ENCODE results near the gene ANKRD12.

Gene ANKRD12

GRCh38 chr18:9184998-9185613 lies 48.5 kb downstream of the ANKRD12 start:
- H3K4me2 ChIP-seq (ENCODE audit: low read depth, low read length, poor library complexity, severe bottlenecking): peak overlapping the region; percentile 41
- H2AFZ ChIP-seq (ENCODE audit: low read length): no peak overlapping the region
- H3K79me2 ChIP-seq (ENCODE audit: insufficient read depth, low read length): peaks cover 16% of the 10 kb centered on the region
- no peaks in the 10 kb centered on the region for H3K27me3 ChIP-seq (ENCODE audit: insufficient read depth, low read length, poor library complexity, severe bottlenecking)
- H3K9me2 ChIP-seq (replicated peaks; ENCODE audit: low read depth, low read length): no peaks in the 10 kb centered on the region
- no peak overlapping the region for H3K9ac ChIP-seq (ENCODE audit: low read depth, low read length, poor library complexity, severe bottlenecking)
- peaks cover 13% of the 10 kb centered on the region for H3K4me1 ChIP-seq (ENCODE audit: insufficient read depth, low read length, poor library complexity, severe bottlenecking)
- TF ChIP-seq CTCF (conservative IDR thresholded peaks at IDR 0.05; ENCODE audit: low read length): no peak
- no peak for TF ChIP-seq EZH2phosphoT487 (IDR thresholded peaks at IDR 0.05; ENCODE audit: borderline replicate concordance)
- H3K36me3 ChIP-seq (ENCODE audit: insufficient read depth, low read length): peaks cover 30% of the 10 kb centered on the region; the same call in 1 of the 2 replicates
- no peaks in the 10 kb centered on the region for H3K9me3 ChIP-seq (ENCODE audit: insufficient read depth, low read depth, low read length)
- H3F3A ChIP-seq (ENCODE audit: low read depth): no peaks in the 10 kb centered on the region
- no peak overlapping the region for H3K4me3 ChIP-seq (ENCODE audit: low read length, poor library complexity, severe bottlenecking)
- peaks cover 3% of the 10 kb centered on the region for H4K20me1 ChIP-seq (ENCODE audit: insufficient read depth, low read length, poor library complexity, severe bottlenecking)

GRCh38 chr18:9188359-9189231 lies 52.0 kb downstream of the ANKRD12 start:
- H3F3A ChIP-seq (ENCODE audit: low read depth): no peaks in the 10 kb centered on the region
- no peak overlapping the region for H3K9ac ChIP-seq (ENCODE audit: low read depth, low read length, poor library complexity, severe bottlenecking)
- H3K79me2 ChIP-seq (ENCODE audit: insufficient read depth, low read length): no peaks in the 10 kb centered on the region
- H3K27me3 ChIP-seq (ENCODE audit: insufficient read depth, low read length, poor library complexity, severe bottlenecking): no peaks in the 10 kb centered on the region
- H2AFZ ChIP-seq (ENCODE audit: low read length): no peak overlapping the region
- H3K9me3 ChIP-seq (ENCODE audit: insufficient read depth, low read depth, low read length): no peaks in the 10 kb centered on the region
- no peaks in the 10 kb centered on the region for H4K20me1 ChIP-seq (ENCODE audit: insufficient read depth, low read length, poor library complexity, severe bottlenecking)
- peaks cover 13% of the 10 kb centered on the region for H3K4me1 ChIP-seq (ENCODE audit: insufficient read depth, low read length, poor library complexity, severe bottlenecking)
- H3K36me3 ChIP-seq (ENCODE audit: insufficient read depth, low read length): peaks cover 21% of the 10 kb centered on the region; the same call in 1 of the 2 replicates
- H3K4me3 ChIP-seq (ENCODE audit: low read length, poor library complexity, severe bottlenecking): no peak overlapping the region
- no peaks in the 10 kb centered on the region for H3K9me2 ChIP-seq (replicated peaks; ENCODE audit: low read depth, low read length)
- no peak overlapping the region for H3K4me2 ChIP-seq (ENCODE audit: low read depth, low read length, poor library complexity, severe bottlenecking)
- TF ChIP-seq CTCF (conservative IDR thresholded peaks at IDR 0.05; ENCODE audit: low read length) (no peak), EZH2phosphoT487 (IDR thresholded peaks at IDR 0.05; ENCODE audit: borderline replicate concordance) (no peak)

GRCh38 chr18:9189491-9189890 lies 52.9 kb downstream of the ANKRD12 start:
- no peaks in the 10 kb centered on the region for H3F3A ChIP-seq (ENCODE audit: low read depth)
- H3K4me2 ChIP-seq (ENCODE audit: low read depth, low read length, poor library complexity, severe bottlenecking): no peak overlapping the region
- H3K9me3 ChIP-seq (ENCODE audit: insufficient read depth, low read depth, low read length): no peaks in the 10 kb centered on the region
- no peaks in the 10 kb centered on the region for H3K9me2 ChIP-seq (replicated peaks; ENCODE audit: low read depth, low read length)
- H3K4me3 ChIP-seq (ENCODE audit: low read length, poor library complexity, severe bottlenecking): no peak overlapping the region
- no peaks in the 10 kb centered on the region for H3K79me2 ChIP-seq (ENCODE audit: insufficient read depth, low read length)
- peaks cover 12% of the 10 kb centered on the region for H3K4me1 ChIP-seq (ENCODE audit: insufficient read depth, low read length, poor library complexity, severe bottlenecking)
- H3K9ac ChIP-seq (ENCODE audit: low read depth, low read length, poor library complexity, severe bottlenecking): no peak overlapping the region
- no peak overlapping the region for H2AFZ ChIP-seq (ENCODE audit: low read length)
- TF ChIP-seq CTCF (conservative IDR thresholded peaks at IDR 0.05; ENCODE audit: low read length): no peak
- TF ChIP-seq EZH2phosphoT487 (IDR thresholded peaks at IDR 0.05; ENCODE audit: borderline replicate concordance): no peak
- H4K20me1 ChIP-seq (ENCODE audit: insufficient read depth, low read length, poor library complexity, severe bottlenecking): no peaks in the 10 kb centered on the region
- peaks cover 15% of the 10 kb centered on the region; the same call in 1 of the 2 replicates for H3K36me3 ChIP-seq (ENCODE audit: insufficient read depth, low read length)
- no peaks in the 10 kb centered on the region for H3K27me3 ChIP-seq (ENCODE audit: insufficient read depth, low read length, poor library complexity, severe bottlenecking)

Measured in Loucy (cell line).